SU-DHL-6 (cell line): ENCODE results near the gene USP27X.

Experiments used
- CTCF ChIP-seq: fragments of 200-600 bp; sonication (generic); IDR thresholded peaks from one replicate; pipeline ENCODE4 v1.5.1; 2017; ENCODE audit warnings: antibody characterized with exemption, mild to moderate bottlenecking, low read length, moderate library complexity; ENCODE audit not compliant: insufficient read depth, poor library complexity, severe bottlenecking
- EZH2phosphoT487 ChIP-seq: fragments of 200-600 bp; sonication (generic), shearing (Covaris generic); conservative IDR thresholded peaks from 2 replicates; pipeline ENCODE4 v1.6.1; 2018; ENCODE audit warnings: mild to moderate bottlenecking, antibody characterized with exemption, low read length, moderate library complexity, mixed read lengths

GRCh38 chrX:49878128-49878833 is 1.0 kb upstream of the USP27X start:
- TF ChIP-seq CTCF (no peak), EZH2phosphoT487 (no peak)
